Stimulated activated CD8-positive, alpha-beta memory T cell treated with anti-CD3 and anti-CD28 coated beads, Interleukin-15, amount 100 ng/mL, for 48 hours (primary cell): ENCODE measurements around the gene NKX3-2.

Experiments used
- DNase-seq, 2 donors: peaks; one replicate each; pipeline ENCODE4 v3.0.0-alpha.2; 2020; ENCODE audit warnings: low read depth in 2 of 2

NKX3-2 gene

DNA sequence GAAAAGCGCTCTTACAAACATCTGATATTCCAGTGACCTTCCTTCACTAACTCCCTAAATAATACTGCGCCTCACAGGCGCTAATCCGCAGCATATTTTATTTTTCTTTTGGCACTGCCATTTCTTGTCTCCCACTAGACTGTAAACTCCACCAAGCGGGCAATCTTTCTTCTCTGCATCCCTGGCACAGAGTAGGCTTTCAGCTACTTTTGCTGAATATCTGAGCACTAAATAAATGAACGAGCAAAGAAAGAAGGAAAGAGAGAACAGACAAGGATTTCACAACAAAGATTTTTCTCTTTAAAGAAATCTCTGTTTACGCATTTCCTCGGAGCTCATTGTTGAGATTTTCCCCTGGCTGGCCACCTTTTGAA is 12.7 kb downstream of the NKX3-2 start:
- DNase-seq: no peak

DNA sequence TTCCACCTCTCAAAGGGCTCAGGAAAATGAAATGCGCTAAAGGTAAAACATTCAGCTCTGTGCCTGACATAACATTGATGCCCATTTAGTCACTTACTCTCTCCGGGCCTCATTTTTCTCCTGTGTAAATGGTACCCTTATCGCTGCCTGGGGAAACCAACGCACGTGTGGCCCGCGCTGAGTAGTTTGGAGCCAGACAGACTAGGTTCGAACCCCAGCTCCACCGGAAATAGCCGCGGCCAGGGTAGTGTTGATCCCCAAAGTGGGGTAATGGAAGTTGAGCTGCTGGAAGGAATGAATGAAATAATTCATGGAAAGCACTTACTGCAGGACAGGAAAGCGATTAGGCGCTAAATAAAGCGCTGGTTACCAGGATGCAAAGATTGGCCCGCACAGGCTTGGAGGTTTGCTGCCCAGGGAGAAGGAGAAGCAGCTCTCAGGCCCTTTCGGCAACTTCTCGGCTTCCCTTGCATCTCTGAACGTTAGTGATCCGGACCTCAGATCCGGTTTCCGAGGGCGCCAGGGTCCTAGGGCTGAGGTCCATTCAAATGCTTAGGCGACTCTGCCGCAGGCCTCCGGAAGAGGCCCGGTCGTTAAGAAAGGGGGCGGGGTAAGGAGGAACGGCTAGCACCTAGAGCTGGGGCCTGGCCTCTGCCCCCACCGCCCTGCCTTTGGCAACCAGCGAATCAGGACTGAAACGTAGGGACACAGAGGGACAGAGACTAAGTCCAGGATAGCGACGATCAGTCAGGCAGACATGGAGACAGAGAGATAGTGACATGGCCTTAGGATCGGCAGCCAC is 13.3 kb downstream of the NKX3-2 start:
- no peak for DNase-seq

DNA sequence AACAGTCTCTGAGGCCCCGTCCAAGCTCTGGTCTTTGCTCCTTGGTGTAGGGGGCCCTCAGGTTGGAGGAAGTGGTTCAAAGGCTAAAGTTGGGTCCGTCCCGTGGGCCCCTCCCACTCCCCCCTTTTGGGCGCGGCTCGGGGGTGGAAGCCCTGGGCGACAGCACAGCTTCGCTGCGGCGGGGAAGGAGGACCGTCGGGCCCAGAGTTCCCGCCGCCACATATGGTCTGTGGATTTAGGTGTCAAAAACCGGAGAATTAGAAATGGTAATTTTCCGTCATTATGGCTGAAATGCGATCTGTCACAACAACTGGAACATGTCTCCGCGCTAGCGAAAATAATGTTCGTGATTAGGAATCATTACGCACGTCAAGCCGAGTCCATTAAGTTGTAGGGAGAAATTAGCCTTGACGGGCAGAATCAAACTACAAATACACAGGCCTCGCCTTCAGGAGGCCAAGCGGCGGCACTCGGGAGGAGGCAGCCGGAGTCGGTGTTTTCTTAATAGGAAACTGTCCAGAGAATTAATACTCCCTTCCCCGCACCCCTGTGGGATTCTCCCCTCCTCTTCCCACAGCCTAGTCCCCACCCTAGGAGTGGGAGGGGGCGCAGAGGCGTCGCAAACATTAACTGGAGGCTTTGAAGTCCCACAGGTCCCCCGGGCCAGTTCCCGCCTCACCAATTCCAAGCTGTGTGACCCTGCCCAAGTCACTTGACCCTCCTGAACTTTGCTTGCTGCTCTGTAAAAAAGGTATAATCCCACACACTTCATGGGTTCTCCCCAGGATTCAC is 15.0 kb downstream of the NKX3-2 start:
- no peak for DNase-seq

DNA sequence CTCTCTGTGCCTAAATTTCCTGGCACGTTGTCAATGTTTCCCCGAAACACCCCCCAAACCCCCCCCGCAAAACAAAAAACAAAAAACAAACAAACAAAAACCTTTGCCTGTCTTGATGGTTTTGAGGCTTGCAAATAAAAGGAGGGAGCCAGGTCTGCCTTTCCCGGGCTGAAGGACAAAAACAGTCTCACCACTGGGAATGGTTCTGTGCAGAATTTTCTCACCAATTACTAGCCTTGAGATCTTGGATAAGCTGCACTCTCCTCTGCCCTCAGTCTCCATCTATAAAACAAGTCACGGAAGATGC is 15.5 kb downstream of the NKX3-2 start:
- DNase-seq: no peak

DNA sequence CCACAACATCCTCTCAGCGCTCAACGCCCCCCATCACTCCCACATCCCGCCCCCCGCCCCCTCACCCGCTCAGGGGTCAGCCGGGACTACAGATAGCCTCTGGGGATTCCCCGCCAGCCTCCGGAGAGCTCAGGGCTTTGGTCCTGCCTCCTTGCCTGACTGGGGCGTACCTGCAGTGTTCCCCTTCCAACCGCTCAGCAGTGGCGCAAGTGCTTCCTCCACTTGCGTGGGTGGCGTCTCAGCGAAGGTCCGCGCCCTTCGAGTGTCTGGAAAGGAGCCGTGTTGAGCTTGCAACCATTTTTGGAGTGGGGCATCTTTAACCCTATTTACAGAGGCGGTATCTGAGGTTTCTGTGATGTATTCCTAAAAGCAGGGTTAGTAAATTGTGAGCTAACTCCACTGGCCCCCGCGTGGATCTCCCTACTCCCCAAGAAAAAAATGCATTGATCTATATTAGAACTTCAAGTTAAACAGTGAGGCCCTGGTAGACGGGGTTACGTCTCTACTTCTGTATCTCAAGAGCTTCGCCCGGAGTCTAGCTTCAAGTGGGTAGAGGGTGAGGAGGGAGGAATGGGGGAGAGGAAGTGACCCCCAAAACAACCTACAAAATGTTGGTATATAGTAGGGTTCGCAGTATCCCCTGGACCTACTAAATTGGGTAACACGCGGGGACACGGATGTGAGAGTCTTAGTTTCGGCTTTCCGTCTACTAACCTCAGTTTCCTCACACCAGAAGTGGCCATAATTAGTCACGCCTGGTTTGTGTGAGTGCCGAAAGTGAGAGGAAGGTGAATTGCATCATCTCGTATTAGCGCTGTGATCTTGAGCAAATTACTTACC is 16.1 kb downstream of the NKX3-2 start:
- DNase-seq: no peak

DNA sequence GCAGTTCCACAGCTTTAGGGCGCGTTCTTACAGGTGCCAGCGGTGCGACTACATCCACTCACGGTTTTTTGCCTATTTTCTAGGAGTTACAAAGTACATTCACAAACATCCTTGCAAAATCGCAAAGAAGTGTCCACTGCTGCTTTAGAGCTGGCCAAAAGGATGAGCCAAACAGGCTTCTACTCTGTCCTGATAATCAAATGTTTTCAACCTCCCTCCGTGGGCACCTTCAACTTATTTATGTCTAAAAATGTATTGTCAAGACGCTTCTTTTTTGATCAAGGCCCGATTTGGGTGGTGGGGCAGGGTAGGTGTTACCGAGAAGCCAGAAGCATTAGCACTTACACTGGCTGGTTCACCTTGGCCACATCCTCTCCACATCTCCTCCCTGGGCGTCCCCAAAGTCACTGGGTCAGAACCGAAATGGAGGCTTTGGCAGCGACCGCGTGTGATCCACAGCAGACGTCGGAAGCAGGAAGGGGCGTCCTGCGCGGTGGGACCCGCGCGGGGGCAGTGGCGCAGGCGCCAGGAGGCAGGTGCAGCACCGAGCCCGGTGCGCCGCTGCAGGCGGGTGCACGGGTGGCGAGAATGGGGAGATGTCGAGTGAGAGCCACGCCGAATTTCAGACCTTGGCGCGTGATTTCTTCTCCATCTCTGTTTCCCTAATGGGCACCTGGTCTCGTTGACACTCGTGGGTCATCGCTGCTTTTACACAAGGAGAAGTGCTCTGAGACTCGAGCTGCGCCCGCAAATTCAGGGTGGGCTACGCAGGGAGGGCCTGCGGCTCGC is 16.9 kb downstream of the NKX3-2 start:
- DNase-seq: no peak

DNA sequence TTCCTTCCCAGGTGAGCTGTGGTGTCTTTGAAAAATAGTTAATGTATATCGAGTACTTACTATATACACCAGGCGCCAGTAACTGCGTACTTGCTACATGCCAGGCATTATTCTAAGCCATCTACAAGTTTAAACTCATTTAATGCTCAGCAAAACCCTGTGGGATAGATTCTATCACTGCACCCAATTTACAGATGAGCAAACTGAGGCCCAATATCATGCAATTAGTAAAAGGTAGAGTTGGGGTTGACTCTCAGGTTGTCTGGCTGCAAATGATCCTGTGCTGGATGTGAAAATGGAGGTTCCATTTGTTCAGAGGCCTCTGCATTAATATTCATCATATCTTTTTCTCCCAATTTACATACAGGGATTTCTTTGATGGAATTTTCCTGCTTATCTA is 17.6 kb downstream of the NKX3-2 start:
- DNase-seq: no peak

DNA sequence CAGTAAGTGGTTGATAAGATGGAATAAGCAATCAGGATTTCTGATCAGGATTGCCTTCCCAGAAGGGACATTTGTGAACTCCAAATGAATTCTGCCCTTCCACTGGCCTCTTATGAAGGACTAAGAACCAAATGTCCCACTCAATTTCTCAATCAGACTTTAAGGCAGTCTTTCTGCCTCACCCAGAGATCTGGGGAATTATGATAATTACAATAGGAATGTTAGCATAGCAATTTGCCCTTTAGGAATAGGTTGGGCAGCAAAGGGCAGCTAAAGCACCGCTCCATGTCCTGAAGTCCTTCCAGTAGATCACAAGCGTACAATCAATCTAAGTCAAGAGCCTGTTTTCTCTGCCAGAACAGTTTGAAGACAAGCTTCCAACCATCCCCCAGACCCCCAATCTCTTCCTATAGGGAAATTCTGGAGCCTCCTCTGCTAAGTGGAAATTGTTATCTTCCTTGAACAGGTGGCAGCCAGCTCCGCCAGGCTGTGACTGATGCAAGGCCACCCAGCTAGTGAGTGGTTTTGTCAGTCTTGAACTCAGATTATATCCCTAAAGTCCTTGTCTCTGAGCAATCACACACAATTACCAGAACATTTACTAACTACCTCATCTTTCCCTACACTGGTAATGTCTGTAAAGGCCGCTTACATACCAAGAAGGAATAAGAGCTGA is 18.6 kb downstream of the NKX3-2 start:
- DNase-seq: no peak

DNA sequence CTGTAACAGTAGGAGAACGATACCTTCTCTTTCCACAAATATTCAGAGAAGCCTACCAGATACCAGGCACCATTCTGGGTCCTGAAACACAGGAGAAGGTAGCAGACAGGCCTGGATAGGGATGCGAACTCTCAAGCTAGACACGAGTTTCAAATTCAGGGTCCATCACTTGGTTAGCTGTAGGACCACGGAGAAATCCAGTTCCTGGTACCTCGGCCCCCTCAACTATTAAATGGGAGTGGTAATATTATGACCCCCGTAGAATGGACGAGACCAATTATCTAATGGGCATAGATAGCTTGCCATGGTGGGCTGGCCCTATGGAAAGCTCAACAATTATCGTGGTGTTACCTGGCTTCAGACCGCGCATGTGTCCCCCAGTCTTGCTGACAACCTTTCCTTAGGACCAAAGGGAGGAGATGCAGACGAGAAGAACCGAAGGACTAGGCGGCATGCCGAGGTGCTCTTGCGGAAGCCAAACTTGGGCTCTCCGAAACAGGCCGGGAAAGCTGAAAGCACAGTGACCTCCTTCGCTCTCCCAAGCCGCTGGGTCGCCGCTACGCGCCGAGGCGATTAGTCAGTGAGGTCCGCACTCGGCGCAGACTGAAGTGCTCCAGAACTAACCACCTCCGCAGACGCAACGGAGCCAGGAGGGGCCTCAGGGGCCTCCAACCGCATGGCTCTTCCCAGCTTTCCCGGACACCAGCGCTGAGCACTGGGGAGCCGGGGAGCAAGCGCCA is 19.6 kb downstream of the NKX3-2 start:
- no peak for DNase-seq

DNA sequence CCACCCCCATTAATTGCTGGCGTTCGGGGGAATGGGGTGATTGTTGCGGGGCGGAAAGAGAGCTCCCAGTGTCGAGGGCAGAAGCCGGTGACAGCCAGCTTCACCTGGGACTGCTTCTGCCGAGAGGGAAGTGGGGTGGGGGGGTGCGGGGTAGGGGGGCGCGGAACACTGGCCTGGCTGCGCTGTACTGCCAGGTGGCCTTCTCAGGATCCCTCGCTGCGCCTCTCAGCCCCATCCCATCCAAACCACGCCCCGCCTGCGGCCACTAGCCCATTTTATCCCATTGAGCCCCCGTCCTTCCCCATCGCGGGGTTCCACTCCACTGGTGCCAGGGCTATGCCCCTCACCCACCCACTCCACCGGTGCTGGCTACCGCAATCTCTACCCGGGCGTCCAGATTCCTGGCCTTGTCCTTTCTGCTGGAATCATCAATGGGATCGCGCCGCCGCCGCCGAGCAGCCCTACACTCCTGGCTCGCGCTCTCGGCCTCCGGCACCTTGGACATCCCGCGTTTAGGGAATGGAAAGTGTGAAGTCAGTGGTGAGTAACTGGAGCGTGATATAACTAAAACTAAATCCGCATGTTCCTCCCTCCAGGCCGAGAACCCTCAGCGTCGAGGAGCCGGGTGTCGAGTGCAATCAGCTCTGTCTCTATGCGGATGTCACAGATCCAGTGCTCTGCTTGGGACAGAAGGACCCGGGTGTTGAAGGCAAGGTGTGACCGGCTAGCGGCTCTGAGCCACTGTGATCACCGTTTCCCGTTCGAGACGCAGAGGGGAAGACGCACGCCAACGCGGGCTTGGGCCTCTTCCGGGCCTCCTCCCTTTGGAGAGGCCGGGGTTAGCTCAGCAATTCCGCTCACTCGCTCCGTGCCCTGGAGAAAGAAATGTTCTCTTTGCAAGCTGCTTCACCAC is 20.5 kb downstream of the NKX3-2 start:
- DNase-seq: no peak

DNA sequence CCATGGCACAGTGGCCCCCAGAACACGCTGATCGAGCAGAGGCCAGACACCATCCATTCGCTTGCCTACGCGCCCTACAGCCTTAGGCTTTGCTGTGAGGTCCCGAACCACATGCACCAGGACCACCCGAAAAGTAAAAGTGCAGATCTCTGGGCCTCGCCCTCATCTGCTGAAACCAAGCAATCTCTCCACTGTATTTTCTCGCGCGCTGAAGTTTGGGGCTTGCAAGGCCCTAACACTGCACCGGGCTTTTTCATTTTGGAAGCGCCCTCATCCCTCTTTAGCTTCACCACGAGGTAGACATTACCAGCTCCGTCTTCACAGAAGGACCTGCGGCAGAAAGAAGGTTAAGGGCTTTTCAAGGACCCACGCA is 21.2 kb downstream of the NKX3-2 start:
- DNase-seq: no peak

DNA sequence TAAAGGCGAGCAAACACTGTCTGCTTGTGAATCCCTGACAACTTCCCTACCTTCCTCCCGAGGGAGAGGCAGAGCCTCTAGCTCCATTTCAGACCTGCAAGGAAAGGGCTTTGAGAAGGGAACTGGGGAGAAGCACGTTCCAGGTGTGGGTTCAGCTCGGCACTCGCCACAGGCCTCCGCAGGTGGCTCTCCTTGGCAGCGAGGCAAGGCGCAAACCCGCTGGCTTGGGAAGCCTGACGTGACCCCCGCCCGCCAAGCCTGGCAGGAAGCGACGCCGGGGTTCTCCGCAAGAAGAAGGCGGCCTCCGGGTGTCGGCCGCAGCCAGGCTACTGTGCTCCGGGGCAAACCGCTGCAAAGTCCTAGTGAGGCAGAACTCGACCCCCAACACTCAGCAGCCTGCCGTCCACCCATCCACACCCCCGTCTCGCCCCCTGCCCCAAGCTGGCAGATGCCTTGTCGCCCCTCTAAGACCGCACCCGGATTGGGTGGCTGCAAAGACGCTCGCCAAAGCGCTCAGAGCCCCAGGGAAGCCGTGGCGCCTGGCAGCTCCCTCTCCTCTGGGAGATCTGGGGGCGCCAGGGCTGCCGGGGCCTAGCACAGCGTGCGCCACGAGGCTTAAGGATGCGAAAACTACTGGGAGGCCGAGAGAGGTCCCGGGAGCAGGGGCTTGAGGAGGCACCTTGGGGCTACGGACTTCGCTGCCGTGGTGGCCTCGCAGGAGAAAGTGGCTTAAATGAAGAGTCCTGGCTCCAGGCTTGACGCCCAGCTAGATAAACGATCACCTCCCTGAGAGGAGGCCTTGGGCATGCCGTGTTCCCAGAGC is 21.8 kb downstream of the NKX3-2 start:
- DNase-seq: no peak

DNA sequence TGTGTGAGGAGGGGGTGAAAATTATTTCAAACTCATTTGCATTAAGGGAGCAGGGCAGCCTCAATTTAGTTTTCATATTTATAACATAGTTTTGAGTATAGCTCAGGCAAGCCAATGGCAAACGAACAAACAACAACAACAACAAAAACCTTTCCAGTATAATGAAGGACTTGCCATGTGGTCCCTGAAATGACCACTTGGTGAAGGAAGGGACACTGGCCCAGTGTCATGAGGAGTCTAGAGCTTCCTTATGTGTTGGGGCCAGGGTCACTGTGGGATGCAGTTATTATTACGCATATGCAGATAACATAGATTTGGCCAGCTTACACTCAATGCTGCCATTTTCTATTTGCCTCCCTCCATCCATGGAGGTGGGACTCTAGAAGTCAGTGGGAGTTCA is 23.3 kb downstream of the NKX3-2 start:
- DNase-seq: no peak

DNA sequence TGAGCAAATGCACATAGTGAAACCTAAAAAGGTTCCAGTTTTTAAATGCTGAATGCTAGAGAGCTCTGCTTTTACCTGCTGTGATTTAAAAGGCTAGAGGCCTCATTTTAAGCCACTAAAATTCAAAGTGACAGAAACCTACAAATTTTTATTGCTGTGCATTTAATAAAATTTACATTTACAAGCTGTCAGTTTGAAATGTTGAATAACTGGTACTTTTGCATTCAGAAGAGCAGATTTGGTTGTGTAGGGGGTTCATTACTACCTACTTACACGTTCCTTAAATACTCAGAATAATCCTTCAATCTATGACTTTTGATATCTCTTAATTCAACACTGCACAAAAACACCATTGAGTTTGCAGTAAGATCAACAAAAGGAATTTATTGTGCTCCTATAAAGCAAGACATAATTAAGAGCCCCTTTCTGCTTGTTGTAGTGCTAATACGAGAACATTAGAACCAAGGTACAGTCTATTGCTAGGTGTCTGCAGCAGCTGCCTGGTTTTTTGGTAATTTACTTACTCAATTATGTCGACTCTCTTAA is 27.9 kb downstream of the NKX3-2 start:
- no peak for DNase-seq

DNA sequence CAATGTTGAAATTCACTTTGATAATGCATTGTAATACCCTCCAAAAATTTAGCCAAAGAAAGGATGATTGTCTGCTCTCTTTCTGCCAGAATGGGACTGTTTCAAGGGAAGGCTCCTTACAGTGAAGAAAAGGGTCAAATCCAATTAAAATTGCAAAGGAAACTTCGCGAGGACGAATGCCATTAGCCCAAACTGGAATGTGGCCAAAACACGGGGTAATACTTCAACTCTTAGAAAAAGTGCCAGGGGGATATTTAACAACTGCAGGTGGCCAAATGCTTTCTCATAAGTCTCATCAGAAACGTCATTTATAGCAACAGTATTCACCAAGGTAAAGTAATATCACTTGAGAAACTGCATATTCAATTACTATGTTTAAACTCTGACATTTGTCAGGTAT is 29.0 kb downstream of the NKX3-2 start:
- no peak for DNase-seq

DNA sequence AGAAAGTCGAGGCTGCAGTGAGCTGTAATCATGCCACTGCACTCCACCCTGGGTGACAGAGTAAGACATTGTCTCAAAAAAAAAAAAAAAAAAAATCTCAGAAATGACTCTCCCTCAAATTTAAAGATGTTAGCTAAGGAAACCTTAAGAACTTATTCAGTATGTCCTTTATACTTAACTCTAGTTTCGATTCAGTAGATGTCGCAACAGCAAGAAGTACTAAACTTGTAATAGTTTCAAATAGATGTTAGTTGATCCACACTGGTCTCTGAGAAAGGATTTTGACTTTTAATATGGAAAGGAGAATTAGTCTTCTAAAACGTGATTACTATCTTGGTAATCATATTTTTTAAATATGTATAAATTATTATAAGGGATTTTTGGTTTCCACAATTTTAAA is 29.6 kb downstream of the NKX3-2 start:
- DNase-seq: no peak

DNA sequence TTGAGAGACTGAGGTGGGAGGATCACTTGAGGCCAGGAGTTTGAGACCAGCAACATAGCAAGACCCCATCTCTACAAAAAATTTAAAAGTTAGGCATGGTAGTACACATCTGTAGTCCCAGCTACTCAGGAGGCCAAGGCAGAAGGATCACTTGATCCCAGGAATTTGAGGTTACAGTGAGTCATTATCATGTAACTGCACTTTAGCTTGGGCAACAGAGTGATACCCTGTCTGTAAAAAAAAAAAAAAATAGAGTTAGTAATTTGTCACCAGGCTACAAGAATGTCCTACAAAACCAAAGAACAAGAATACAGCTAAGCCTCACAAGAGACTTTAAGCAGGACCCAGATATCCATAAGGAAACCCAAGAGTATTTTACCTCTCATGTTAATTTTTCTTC is 33.2 kb downstream of the NKX3-2 start:
- no peak for DNase-seq

DNA sequence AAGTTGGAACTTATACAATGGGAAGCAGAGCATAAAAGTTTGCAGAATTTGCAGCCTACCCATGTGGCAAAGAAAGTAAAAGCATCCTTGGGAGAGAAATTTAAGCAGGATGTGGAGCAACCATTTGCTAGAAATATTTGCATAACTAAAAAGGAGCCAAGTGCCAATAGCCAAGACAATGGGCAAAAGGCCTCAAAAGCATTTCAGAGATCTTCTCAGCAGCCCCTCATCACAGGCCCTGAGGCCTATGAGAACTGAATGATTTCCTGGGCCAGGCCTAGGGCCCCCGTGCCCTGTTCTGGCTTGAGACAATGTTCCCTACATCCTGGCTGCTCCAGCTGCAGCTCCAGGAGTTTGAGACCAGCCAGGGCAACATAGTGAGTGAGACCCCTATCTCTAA is 34.9 kb downstream of the NKX3-2 start:
- DNase-seq: no peak
